GM12892 (cell line): ENCODE measurements around the gene GABRB2.

ENCODE experiments used
- POLR2A ChIP-seq: IDR thresholded peaks from 2 replicates; pipeline ENCODE4 v1.6.1; 2011; ENCODE audit warnings: low read depth, low read length, control low read depth
- POLR2AphosphoS5 ChIP-seq: IDR thresholded peaks from 2 replicates; pipeline ENCODE4 v1.6.1; 2011; ENCODE audit warnings: low read depth, low read length, control low read depth

DNA sequence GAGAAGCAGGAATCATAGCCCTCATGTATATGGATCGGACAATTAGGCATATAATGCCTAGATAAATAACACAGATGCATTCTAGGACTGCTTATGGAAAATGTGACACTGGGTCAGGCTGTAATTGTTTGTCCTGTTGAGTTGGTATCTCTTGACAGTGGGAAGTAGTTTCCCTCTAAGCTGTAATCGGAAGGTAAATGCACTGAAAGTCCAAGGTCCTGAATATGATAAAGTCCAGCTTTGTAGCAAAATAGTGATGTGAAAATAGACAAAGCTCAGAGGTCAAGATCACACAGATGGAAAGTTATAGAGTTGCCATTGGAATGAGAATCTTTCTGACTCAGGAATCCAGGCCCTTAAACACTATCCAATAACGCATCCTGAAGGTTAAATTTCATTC, 214.2 kb downstream of the GABRB2 start:
- no peak for TF ChIP-seq POLR2AphosphoS5
- TF ChIP-seq POLR2A = no peak
